CD14-positive monocyte (primary cell): ENCODE results near the gene PIK3C3. TPM values are rescaled to one million over a fixed set of nuclear protein-coding genes. Genes with fewer than 3 reads are reported as not detected.

ENCODE experiments used
- DNase-seq, 3 donors: peaks; one replicate each; pipeline ENCODE4 v3.0.0-alpha.2; 2011 to 2022
- H2AFZ ChIP-seq: 2 replicates; pipeline ENCODE4 v1.6.0; 2012; ENCODE audit warnings: mild to moderate bottlenecking, low read depth, low read length, inconsistent platforms; ENCODE audit not compliant: insufficient read depth, poor library complexity, severe bottlenecking
- H3K27ac ChIP-seq, 2 donors: 1 replicate in 1 of 2; 2 replicates in 1 of 2; pipeline ENCODE4 v1.5.1; 2012 to 2013; ENCODE audit warnings: low read length in 2 of 2, control low read depth in 1 of 2, inconsistent platforms in 1 of 2, low read depth in 1 of 2, mild to moderate bottlenecking in 1 of 2
- H3K27me3 ChIP-seq, 2 donors: one replicate each; pipeline versions ENCODE4 v1.6.0 to v1.6.1; 2011 to 2013; ENCODE audit warnings: low read length in 2 of 2; ENCODE audit not compliant: control insufficient read depth in 2 of 2, insufficient read depth in 2 of 2
- H3K36me3 ChIP-seq, 2 donors: replicated peaks in 1 of 2; 1 replicate in 1 of 2; 2 replicates in 1 of 2; pipeline versions ENCODE4 v1.5.1 to v1.6.1; 2012 to 2013; ENCODE audit warnings: low read length in 2 of 2, control low read depth in 1 of 2, inconsistent platforms in 1 of 2, mild to moderate bottlenecking in 1 of 2; ENCODE audit not compliant: insufficient read depth in 2 of 2, control insufficient read depth in 1 of 2
- H3K4me1 ChIP-seq, 2 donors: 1 replicate in 1 of 2; 2 replicates in 1 of 2; pipeline versions ENCODE4 v1.5.1 to v1.6.1; 2012 to 2013; ENCODE audit warnings: low read length in 2 of 2, control low read depth in 1 of 2, inconsistent platforms in 1 of 2, mild to moderate bottlenecking in 1 of 2, moderate library complexity in 1 of 2; ENCODE audit not compliant: insufficient read depth in 2 of 2, control insufficient read depth in 1 of 2
- H3K4me2 ChIP-seq: replicated peaks from 2 replicates; pipeline ENCODE3; 2012; ENCODE audit warnings: low read length, moderate library complexity, mild to moderate bottlenecking; ENCODE audit not compliant: poor library complexity, severe bottlenecking; ENCODE audit errors: extremely low read depth
- H3K4me3 ChIP-seq, 3 experiments: fragments of 200-600 bp in 1 of 3; sonication (generic) in 1 of 3; replicated peaks in 1 of 3; 1 replicate in 2 of 3; 2 replicates in 1 of 3; pipeline ENCODE4 v1.5.1; 2011 to 2013; ENCODE audit warnings: low read length in 3 of 3, mild to moderate bottlenecking in 3 of 3, control low read depth in 2 of 3, low read depth in 2 of 3, inconsistent platforms in 1 of 3, moderate library complexity in 1 of 3
- H3K79me2 ChIP-seq: 2 replicates; pipeline ENCODE4 v1.6.0; 2012; ENCODE audit warnings: mild to moderate bottlenecking, control low read depth, inconsistent platforms, low read length, moderate library complexity; ENCODE audit not compliant: insufficient read depth
- H3K9ac ChIP-seq: 2 replicates; pipeline ENCODE4 v1.6.0; 2017; ENCODE audit warnings: low read length, mild to moderate bottlenecking; ENCODE audit not compliant: insufficient read depth, poor library complexity, severe bottlenecking
- H3K9me3 ChIP-seq, 2 donors: replicated peaks in 1 of 2; 1 replicate in 1 of 2; 2 replicates in 1 of 2; pipeline versions ENCODE4 v1.5.1 to v1.6.1; 2012 to 2013; ENCODE audit warnings: low read length in 2 of 2, control low read depth in 1 of 2; ENCODE audit not compliant: control insufficient read depth in 1 of 2, insufficient read depth in 1 of 2
- H4K20me1 ChIP-seq: 2 replicates; pipeline ENCODE4 v1.6.0; 2012; ENCODE audit warnings: mild to moderate bottlenecking, low read length, control low read depth, moderate library complexity; ENCODE audit not compliant: insufficient read depth
- H3K27ac Mint-ChIP-seq, 7 donors: one replicate each; pipeline ENCODE4 v1.8.0; 2020; ENCODE audit warnings: mild to moderate bottlenecking in 7 of 7, mixed read lengths in 7 of 7, moderate library complexity in 6 of 7, inconsistent platforms in 2 of 7
- H3K27me3 Mint-ChIP-seq, 3 donors: one replicate each; pipeline ENCODE4 v1.8.0; 2021 to 2022; ENCODE audit warnings: low read depth in 3 of 3, mild to moderate bottlenecking in 3 of 3, mixed read lengths in 3 of 3, moderate library complexity in 3 of 3, inconsistent platforms in 1 of 3
- H3K36me3 Mint-ChIP-seq, 2 donors: one replicate each; pipeline ENCODE4 v1.8.0; 2020; ENCODE audit warnings: mixed read lengths in 2 of 2, inconsistent platforms in 1 of 2, mild to moderate bottlenecking in 1 of 2
- H3K4me1 Mint-ChIP-seq: one replicate; pipeline ENCODE4 v1.8.0; 2020; ENCODE audit warnings: mild to moderate bottlenecking, mixed read lengths
- H3K4me3 Mint-ChIP-seq, 2 donors: one replicate each; pipeline ENCODE4 v1.8.0; 2020; ENCODE audit warnings: mild to moderate bottlenecking in 2 of 2, mixed read lengths in 2 of 2, moderate library complexity in 1 of 2
- H3K9me3 Mint-ChIP-seq, 7 donors: one replicate each; pipeline ENCODE4 v1.8.0; 2020 to 2022; ENCODE audit warnings: mixed read lengths in 7 of 7, mild to moderate bottlenecking in 6 of 7, moderate library complexity in 6 of 7, inconsistent platforms in 2 of 7
- CTCF ChIP-seq: fragments of 200-600 bp; IDR thresholded peaks from one replicate; pipeline ENCODE4 v1.8.0; 2022; ENCODE audit warnings: antibody characterized with exemption, mild to moderate bottlenecking
- WGBS: methylation state at CpG from one replicate; pipeline ENCODE4 v1.1.5; 2013; ENCODE audit warnings: missing lambda C conversion rate; ENCODE audit not compliant: insufficient coverage; 5-methylcytosine and 5-hydroxymethylcytosine counted together
- intact Hi-C, 2 donors: fragments of 100-400 bp; cut with micrococcal nuclease; formaldehyde crosslinking; loops; one replicate each; pipeline versions ENCODE4 v1.15.0 to v1.15.1; 2023
- polyA plus RNA-seq, 3 donors: library from polyadenylated mRNA; depleted of rRNA in 1 of 3; unstranded in 2 of 3; stranded (reverse) in 1 of 3; fragments of 300-500 nt in 2 of 3; fragments of >200 nt in 1 of 3; fragmentation: Illumina TruSeq in 2 of 3; gene quantifications; 1 replicate in 2 of 3; 2 replicates in 1 of 3; pipeline ENCODE4 v1.2.3, GENCODE V29; 2012 to 2021

PIK3C3 gene
- polyA plus RNA-seq, 3 donors = 16.5 to 29.1 (median 25.9) TPM

- Mint-ChIP-seq H3K27me3 (no peaks in the 10 kb centered on the region), H3K4me3 (no peak overlapping the region), H3K36me3 (peaks cover 59 to 65% of the 10 kb centered on the region in 2 donors), H3K4me1 (peaks cover 7% of the 10 kb centered on the region), H3K9me3 (no peaks in the 10 kb centered on the region), H3K27ac (peak overlapping the region in 1 of 7 donors; percentile 23)
- Histone ChIP-seq H3K79me2 (peaks cover 36% of the 10 kb centered on the region), H4K20me1 (peaks cover 52% of the 10 kb centered on the region), H3K4me3 (no peak overlapping the region), H3K9ac (no peak overlapping the region), H3K9me3 (no peaks in the 10 kb centered on the region), H3K4me2 (no peak overlapping the region), H3K36me3 (peaks cover 67 to 87% of the 10 kb centered on the region in 2 donors), H3K27ac (no peak overlapping the region), H3K4me1 (no peaks in the 10 kb centered on the region), H2AFZ (no peak overlapping the region), H3K27me3 (no peaks in the 10 kb centered on the region)
- no peak for DNase-seq
- WGBS = 100% methylated on average over 2 of the region's 2 CpGs
- intact Hi-C loops = no loop called here
- no peak for TF ChIP-seq CTCF
These were observed 12.6 kb downstream of the PIK3C3 start for GRCh38 chr18:41967680-41968079.

- no peak for TF ChIP-seq CTCF
- Histone ChIP-seq H3K9me3 (no peaks in the 10 kb centered on the region), H3K36me3 (peaks cover 49 to 82% of the 10 kb centered on the region in 2 donors), H3K27ac (no peak overlapping the region), H3K4me1 (no peaks in the 10 kb centered on the region), H3K4me2 (no peak overlapping the region), H3K27me3 (no peaks in the 10 kb centered on the region), H3K9ac (no peak overlapping the region), H2AFZ (no peak overlapping the region), H4K20me1 (peaks cover 53% of the 10 kb centered on the region), H3K4me3 (no peak overlapping the region), H3K79me2 (peaks cover 33% of the 10 kb centered on the region)
- Mint-ChIP-seq H3K9me3 (no peaks in the 10 kb centered on the region), H3K27ac (no peak overlapping the region), H3K4me1 (peaks cover 9% of the 10 kb centered on the region), H3K27me3 (no peaks in the 10 kb centered on the region), H3K4me3 (no peak overlapping the region), H3K36me3 (peaks cover 54 to 58% of the 10 kb centered on the region in 2 donors)
- intact Hi-C loops = no loop called here
- WGBS = no CpG with 5 or more reads among the region's 1 CpG
- no peak for DNase-seq
These were observed 14.8 kb downstream of the PIK3C3 start for GRCh38 chr18:41969881-41970280.
